ENCODE measurements around the gene KCND2.

The KCND2 gene

DNA sequence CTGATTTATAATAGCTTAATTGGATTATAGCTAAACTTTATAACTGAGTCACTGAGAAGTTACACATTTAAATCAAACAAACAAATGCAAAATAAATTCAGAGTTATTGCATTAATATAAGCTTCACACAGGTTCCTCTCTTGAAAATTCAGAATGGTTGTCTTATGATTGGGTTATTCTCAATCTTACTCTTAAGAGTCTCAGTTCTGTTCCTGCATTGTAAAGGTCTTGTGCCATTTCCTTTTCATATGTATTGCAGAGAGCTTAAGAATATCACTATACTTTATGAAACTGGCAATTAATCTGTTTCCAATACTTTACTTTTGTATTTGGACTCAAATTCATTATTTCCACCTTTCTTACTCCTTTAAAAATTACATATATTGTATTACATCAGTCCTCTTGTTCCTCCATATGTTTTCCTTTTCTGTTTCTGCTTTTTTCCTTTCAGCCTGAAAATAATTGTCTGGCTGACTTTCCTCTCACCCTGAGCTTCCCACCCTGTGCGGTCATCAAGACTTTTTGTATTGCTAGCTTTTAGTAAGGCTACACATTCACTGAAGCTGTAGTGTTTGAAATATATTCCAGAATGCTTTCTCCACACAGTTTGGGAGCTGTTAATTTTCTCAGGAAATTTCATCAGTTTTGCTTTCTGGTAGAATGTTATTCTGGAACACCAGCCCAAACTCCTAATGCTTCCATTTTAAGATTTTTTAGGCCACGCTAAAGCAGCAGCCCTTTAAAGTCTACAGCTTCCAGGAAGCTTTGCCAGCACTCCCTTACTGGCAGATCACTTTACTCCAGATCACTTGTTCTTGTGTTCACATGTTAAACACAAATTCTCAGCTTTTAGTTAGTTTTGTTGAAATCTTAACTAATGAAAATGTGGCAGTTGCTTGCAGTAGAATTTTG is 139.4 kb downstream of the KCND2 start:
- no peak for DNase-seq

GRCh38 chr7:120413164-120413563 is 140.2 kb downstream of the KCND2 start:
- no peak for DNase-seq

DNA sequence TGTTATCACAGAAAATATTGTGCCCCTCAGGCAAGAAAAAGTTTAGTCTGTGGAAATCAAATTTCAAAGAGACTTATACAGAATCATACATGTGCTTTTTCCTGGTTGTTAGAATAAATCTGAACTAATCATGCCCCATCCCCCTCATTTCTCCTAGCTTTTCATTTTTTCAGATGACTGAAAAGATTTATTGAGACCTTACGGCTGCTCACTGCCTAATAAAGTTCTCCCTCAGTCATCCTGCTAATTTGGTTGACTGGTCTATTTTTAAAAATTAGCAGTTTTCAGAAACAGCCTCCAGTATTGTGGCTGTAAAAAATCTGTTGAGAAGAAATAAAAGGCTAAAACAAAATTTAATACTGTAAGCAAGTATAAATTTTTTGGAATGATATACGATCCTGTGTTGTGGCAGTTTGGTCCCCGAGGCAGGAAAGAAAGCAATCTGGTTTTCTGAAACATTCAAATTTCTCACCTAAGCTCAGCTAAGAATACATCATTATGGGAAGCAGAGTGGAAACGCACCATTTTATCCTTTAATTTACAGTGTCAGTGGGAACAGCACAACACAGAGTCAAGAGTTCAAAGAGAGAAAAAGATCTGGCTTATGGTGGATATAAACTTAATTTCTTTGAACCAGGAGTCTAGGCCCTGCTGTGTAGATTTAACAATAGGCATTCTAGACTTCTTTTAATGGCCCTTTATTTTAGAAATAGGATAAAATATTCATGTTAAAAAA is 144.4 kb downstream of the KCND2 start:
- DNase-seq: no peak

DNA sequence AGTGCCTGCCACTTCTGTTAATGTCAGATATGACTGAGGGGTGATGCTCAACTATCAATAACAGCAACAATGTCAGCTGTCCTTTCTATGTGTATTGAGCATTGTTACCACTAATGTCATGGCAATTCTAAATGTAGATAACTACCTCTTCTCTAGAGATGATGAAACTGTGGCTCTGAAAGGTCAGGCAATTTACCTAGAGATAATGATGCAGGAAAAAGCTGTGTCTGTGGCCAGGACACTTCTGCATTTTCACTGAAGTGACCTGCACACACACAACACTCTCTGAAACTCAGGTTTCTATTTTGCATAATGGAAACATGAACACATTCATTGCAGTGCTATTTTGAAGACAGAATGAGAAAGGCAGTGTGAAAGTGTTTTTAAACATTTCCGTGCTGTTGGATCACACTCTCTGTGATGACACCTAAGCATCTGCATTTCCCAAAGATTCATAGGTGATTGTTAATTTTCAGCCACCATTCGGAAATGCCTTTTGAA is 148.2 kb downstream of the KCND2 start:
- DNase-seq: no peak

- no peak for DNase-seq
Observed at GRCh38 chr7:120431016-120431415, 158.0 kb downstream of the KCND2 start.

- no peak for DNase-seq
Observed at GRCh38 chr7:120436487-120437060, 163.6 kb downstream of the KCND2 start.

GRCh38 chr7:120441850-120442249 is 168.9 kb downstream of the KCND2 start:
- no peak for DNase-seq

DNA sequence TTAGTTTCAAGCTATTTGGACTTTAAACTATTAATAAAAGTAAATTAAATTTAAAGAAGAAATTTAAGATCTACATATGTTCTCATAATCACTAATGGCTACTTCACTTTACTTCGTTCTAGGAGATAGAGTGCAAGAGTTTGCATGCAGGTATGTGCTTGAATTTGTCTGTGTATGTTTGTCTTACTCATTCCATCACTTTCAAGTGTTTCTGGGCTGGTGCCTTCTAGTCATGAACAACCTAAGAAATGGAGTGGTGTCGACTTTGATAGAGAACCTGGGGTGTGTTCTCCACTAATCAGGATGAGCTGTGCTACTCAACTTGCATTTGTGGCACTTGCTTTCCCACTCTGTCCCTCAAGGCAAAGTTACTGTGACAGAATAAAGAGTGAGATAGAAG is 169.9 kb downstream of the KCND2 start:
- no peak for DNase-seq

- no peak for DNase-seq
Observed at GRCh38 chr7:120444650-120445049, 171.7 kb downstream of the KCND2 start.

- no peak for DNase-seq
Observed at GRCh38 chr7:120445276-120445675, 172.3 kb downstream of the KCND2 start.

- DNase-seq: no peak
Observed at GRCh38 chr7:120452665-120453064, 179.7 kb downstream of the KCND2 start.

GRCh38 chr7:120456699-120457098 is 183.7 kb downstream of the KCND2 start:
- no peak for DNase-seq

DNA sequence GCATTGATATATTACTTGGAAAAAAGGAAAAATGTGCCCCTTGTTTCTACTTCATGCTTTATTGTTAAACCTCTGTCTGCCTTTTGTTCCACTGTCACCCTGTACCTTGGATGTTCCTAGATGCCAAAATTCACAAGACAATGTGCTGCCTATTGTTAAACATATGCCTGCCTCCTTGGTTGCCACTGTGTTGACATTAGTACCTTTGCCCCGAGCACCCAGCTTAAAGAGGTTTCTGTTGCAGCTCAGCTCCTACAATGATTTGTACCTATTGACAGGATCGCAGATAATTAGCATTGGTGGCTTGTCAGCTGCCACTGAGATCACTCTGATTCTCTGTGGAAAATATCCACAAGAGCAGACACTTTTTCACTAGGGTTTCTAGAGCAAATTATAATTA is 188.0 kb downstream of the KCND2 start:
- DNase-seq: no peak

DNA sequence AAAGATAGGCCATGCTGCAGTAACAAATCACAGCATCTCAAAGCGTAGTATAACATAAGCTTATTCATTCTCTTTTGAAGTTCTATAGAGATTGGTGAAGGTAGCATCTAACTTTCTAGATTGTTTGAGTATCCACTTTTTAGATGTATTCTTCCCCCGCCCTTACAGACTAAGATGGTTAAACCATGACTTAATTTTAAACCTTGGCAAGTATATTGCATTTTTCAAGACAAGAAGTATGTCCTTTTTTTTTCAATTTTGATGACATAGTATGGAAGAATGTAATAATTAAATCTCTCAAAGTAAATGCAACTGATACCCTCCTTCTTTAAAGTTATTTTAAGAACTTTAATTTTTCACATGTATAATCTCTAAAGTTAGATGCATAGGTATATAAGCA is 190.0 kb downstream of the KCND2 start:
- DNase-seq: no peak

GRCh38 chr7:120464104-120464503 is 191.1 kb downstream of the KCND2 start:
- DNase-seq: no peak

DNA sequence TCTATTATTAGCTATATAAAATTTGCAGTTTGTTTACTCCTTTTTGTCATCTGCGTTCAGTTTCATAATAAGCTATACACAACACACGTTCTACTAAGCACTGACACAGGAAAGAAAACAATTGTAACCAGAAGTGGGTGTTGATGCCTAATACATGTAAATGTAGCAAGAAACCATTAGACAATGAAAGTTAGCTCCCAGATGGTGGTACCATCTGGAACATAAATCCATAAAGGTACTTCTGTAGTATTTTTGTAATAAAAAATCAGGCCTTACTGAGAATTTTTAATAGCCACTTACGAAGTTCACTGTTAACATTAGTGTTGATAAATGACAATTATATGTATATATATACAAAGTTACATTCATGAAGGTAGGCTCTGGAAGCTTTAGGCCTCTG is 194.7 kb downstream of the KCND2 start:
- DNase-seq: no peak

DNA sequence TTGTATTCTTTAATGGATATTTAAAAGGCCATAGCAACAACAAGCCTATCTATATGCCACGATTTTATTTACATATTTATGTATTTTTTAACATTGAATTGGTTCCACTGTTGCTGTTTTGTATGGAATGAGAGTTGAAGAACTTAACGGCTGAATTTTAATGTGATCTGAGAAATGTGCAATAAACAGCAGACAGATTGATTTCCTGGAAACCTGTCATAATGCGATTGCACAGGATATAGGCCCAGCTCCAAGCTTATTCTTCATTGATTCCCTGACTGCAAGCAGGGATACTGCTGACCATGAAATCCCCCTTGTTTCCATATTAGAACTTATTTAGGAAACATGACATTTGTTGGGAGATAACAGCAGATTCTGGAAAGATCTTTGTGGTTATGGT is 195.6 kb downstream of the KCND2 start:
- DNase-seq: no peak

- DNase-seq: no peak
Observed at GRCh38 chr7:120472892-120473291, 199.9 kb downstream of the KCND2 start.

DNA sequence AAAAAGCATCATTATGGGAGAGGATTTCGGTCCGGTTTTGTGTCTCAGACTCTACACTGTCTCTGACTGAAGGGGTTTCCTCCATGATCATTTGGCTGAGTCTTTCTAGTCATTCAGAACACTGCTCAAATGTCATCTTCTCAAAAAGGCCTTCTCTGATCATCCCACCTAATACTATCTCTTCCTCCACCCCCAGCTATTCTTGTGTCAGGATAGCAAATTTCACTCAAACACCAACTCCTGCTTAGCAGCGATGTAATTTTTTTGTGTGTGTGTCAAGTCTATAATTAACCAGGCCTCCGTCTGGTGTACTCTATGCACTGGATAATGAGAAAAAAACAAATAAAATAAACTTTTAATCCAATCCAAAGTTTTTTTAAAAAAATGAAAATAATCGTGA is 200.4 kb downstream of the KCND2 start:
- no peak for DNase-seq

DNA sequence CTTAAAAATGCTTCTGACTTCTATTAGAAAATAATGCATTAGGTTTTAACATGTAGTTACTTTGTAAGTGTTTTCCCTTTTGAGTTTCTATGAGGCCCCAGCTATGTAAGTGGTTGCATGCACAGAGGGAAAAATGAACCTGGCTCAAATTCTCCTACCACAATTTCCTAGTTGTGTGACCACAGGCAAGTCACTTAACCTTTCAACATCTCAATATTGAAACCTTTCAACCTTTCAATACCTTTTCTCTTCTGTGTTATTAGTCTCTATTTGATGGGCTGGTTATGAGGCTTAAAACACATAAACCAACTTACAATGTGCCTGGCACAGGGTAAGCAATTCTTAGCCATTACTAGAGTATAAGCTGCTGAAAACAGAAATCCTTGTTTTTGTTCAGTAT is 203.0 kb downstream of the KCND2 start:
- no peak for DNase-seq

GRCh38 chr7:120480472-120480871 is 207.5 kb downstream of the KCND2 start:
- no peak for DNase-seq

DNA sequence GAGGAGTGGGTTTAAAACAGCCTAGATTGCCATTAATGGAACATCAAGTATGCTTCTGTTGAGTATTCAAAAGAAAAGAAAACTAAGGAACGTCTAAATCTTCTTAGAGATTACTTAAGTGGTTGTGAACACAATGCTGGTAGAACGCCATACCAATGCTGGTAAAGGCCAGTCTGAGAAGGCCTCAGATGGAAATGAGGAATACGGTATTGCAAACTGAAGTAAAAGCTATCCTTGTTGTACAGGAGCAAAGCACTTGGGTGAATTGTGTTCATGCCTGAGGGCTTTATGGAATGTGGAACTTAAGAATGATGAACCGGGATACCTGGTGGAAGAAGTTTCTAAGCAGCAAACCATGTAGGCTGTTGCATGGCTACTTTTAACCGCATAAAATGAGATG is 208.0 kb downstream of the KCND2 start:
- DNase-seq: no peak

GRCh38 chr7:120486164-120486563 is 213.2 kb downstream of the KCND2 start:
- DNase-seq: no peak

GRCh38 chr7:120502132-120502531 is 229.2 kb downstream of the KCND2 start:
- DNase-seq: no peak
